ENCODE measurements around the gene AGPAT4.
"Not testable (repeated sequence)": the region's sequence is repeated elsewhere in the genome, so short reads cannot be mapped to it uniquely, and the experiment has no call there.

AGPAT4 gene

DNA sequence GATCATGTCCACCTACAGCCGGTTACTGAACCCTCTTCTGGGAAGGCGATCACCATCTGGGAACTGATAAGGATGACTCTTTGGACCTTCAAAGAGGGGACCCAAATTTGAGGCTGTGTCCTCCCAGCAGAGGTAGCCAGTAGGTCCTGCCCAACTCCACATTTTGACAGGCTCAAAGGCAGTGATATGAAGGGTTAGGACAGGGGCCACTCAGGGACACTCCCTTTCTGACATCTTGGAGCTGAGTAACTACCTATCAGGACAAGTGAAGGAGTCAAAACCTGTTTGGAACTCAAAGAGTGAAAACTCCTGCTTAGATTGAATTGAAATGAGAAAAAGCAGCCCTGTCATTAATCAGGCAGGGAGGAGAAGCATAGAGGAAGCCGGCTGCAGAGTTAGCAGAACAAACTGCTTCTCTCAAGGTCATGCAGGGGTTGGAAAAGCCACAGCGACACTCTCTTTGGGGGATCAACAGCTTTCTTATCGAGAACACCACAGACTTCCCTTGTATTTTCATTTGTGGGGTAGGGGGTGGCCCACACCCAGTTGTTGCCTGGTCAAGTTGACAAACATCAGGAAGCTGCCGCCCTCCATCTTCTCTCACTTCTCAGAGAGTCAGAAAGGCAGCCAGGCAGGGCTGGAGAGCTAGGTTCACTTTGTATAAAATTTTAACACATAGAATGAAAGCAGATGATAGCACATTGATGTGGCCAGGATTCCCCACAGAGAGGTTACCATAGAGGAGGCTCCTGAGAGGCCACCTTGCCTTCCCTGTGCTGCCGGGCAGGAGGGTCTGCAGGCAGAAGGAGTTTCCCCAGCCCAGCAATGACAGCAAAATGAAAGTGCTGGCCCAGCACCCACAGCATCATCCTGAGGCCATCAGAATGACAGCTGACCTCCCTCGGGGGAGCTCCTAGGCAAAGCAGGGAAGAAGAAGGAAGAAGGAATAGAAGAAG lies 47.6 kb downstream of the AGPAT4 start:
- no peak for FAIRE-seq

DNA sequence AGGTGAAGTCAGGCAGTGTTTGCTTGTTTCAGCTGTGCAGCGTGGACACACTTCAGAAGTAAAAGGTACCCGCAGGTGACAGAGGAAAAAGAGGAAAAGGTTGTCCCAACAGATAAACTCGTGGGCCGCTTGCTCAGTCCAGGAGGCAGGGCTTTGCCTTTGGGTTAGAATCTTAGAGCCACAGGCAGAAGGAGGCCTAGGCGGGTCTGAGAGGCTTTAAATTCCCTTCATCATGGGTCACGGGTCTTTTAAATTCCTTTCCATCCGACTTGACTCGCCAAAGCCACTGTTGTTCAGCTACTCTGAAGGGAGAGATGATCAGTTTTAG lies 48.2 kb downstream of the AGPAT4 start:
- no peak for FAIRE-seq

- not testable (repeated sequence) for FAIRE-seq
Observed at GRCh38 chr6:161224951-161225680, 48.7 kb downstream of the AGPAT4 start.

GRCh38 chr6:161223646-161224045 lies 50.2 kb downstream of the AGPAT4 start:
- no peak for FAIRE-seq

DNA sequence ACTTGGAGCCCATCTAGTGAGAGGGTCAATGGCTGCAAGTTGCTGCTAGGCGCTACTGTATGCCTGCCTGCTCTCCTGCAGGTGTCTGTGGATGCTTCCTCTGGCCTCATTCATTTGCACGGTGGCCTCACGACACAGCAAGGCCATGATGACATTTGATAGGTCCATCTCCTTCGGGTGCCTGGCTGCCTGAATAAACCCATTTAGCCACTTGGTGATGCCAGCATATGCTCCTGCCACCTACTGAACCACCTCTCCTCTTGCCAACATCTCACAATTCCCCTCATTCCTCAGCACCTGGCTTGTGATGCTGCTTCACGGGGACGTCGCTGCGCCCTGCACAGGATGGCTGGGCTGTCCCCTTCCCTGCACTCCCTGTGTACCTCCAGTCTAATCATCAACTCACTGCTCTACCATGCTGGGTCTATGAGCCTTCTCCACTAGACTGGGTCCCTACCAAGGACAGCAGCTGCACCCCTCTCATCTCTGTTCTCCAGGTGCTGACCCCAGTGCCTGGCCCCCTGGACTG lies 51.1 kb downstream of the AGPAT4 start:
- no peak for FAIRE-seq

DNA sequence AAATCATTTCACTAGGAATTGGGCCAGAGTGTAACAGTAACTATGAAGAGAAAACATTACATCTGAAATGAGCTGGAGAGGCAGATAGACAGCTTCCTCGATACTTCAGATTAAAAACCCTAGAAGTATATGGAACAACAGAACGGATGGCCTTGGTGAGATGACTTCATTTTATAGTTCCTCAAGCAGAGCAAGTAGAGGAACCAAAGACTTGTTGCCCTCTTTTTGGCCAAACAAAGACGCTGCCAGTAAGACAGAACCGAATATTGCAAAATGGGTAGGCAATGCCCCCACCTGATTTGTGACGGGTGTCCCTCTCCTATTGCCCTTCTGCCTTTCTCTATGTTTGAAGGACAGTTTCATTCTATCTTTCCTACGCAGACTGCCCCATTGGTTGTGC lies 53.5 kb downstream of the AGPAT4 start:
- FAIRE-seq = no peak

DNA sequence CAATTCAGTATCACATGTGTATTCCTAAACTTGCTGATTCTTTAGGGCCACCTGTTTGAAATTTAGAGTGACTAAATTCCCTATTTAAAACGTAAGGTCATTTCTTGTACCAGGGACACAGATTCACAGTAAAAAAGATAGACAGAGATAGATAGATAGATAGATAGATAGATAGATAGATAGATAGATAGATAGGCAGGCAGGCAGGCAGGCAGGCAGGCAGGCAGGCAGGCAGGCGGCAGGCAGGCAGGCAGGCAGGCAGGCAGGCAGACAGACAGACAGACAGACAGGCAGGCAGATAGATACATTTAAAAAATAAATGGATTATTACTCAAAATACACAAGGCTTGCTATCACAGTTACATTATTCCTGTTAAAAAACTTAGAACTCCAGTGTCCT lies 54.2 kb downstream of the AGPAT4 start:
- no peak for FAIRE-seq

DNA sequence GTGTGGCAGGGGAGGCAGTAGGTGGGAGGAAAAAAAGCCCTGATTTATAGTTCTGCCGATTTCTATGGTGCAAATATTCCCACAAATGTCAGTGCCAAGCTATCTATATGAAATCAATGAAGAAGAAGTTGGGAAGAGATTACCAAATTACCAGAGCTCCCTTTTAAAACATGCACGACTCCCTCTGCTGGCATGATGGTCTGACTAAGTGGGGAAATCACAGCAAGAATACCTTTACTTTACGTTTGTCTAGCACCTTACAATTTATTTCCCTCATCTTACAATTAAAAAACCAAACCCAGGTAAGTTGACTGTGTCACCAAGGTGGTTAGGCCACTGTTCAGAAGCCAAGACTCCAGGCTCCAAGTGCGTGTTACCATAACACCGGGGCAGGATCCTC lies 55.6 kb downstream of the AGPAT4 start:
- no peak for FAIRE-seq

DNA sequence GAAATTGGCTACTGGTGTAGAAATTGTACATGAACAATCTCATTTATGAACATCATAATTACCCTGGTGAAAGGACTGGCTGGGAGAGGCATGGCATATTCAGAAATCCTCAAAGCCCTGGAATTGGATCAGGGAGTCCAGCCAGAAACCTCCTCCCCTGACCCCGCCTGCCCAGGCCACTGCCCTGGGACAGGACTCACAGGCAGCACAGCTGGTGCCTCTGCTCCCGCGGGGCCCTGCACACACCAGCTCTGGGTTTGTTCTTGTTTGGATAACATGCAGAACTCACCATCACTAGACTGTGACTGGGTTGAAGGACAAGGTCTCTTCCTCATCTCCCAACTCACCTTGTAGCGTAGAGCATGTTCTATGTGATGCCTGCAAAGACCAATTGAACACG lies 56.2 kb downstream of the AGPAT4 start:
- FAIRE-seq = no peak

- FAIRE-seq = no peak
Observed at GRCh38 chr6:161216616-161217205, 57.1 kb downstream of the AGPAT4 start.

- FAIRE-seq = no peak
Observed at GRCh38 chr6:161215876-161216615, 57.8 kb downstream of the AGPAT4 start.

DNA sequence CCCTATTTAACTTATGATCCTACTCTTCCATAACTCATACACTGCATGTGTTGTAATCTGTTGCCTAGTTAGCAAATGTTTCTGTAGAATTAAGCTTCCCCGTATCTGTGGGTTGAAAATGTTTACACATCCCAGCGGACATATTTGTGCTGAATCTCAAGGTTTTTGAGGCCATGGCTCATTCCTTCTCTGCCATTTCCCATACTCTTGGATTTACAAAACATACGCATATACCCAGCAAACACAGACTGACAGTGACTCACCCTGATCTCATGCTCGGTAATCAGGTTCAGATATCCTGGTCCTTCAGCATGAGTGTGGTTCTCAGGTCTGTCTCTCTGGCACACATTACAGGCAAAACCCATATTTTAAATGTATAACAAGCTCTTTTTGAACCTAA lies 58.7 kb downstream of the AGPAT4 start:
- FAIRE-seq = no peak

GRCh38 chr6:161214722-161215121 lies 59.1 kb downstream of the AGPAT4 start:
- no peak for FAIRE-seq

DNA sequence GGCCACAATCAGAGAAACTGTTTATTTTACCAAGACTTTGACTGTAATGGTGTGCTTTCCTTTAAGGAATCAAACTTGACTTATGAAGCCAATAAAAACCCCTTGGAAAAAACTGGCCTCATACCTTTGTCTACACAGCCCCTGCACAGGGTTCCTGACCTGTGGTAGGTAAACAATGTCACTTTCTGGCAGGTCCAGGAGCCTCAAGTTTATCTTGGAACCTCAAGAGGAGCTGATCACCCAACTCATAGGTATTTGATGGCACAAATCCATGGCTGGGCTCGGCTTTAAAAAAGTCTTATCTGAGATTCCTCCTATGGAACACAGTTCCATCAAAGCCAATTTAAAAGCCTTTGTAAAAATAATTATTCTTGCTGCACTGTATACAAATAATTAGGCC lies 61.0 kb downstream of the AGPAT4 start:
- no peak for FAIRE-seq

GRCh38 chr6:161211380-161212035 lies 62.4 kb downstream of the AGPAT4 start:
- no peak for FAIRE-seq

GRCh38 chr6:161210857-161211256 lies 63.0 kb downstream of the AGPAT4 start:
- FAIRE-seq = no peak

DNA sequence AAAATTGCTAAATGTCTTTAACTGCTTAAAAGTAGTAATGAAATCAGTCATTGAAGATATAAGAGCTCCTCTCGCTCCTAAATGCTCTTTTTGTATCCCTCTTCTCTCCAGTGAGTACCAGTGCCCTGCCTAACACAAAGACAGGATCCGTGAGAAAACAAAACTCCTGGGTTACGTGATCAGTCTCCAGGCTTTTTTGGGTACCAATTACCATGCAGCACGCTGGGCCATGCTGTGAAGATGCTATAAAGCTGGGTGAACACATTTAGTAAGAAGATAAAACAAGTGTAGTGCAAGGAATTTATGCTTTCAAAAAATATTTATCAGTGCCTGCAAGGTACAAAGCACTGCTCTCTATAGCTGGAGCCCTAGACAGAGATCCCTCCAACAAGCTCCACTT lies 66.7 kb downstream of the AGPAT4 start:
- FAIRE-seq = no peak

GRCh38 chr6:161204866-161205557 lies 68.8 kb downstream of the AGPAT4 start:
- FAIRE-seq = no peak

DNA sequence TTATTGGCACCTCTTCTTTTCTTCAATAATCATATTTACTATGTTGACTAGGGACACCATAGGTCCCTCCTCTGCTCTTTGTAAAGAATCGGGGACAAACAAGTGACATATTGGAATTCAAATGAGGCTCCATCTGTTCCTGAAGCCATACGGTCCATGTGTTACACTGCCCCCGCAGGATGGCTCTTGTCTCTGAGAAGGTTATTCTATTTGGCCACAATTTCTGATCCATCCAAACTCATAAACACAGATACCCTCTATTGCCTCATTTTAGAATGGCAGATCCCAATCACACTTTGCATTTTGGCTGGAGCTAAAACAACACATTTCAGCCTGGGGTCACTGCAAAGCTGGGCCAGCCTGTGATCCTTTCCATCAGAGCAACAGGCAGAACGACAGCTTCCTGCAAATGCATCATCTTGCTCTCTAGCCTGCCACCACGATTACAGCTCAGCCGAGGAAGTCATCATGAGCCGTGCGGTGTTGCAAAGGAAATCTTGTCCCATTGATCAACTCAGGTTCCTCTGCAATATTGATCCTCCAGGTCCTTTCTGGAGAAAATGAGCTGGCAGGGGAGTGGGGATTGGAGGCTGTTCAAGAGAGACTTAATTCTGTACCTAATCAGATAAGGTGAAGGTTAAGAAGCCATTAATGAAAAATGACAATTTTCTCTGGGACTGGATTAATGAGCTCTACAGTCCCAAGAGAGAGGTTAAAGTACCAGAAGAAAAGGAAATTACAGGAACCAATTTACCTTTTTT lies 73.1 kb downstream of the AGPAT4 start:
- no peak for FAIRE-seq

DNA sequence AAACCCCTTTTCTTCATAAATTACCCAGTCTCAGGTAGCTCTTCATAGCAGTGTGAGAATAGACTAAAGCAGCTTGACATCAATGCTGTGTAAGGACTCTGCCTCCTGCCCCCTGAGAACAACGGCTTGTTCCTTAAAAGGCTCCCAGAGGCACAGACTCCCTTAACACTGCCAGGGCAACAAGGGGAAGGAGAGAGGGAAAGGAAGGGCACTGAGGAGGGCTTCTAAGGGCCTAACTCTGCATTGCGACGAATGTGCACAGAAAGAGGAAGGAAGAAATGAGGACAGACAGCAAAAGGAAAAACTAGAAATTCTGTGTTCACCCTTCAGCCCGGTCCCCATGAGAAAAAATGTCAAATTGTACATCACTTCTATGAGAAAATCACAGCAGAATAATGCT lies 74.0 kb downstream of the AGPAT4 start:
- no peak for FAIRE-seq

Data from endometrium (tissue), 2 donors.